Measurements from ENCODE around the gene CILP2. TPM values are rescaled to one million over a fixed set of nuclear protein-coding genes. Genes with fewer than 3 reads are reported as not detected.

CILP2 gene
- total RNA-seq, 1 donor from 2014 or later, result 40.9 TPM

DNA sequence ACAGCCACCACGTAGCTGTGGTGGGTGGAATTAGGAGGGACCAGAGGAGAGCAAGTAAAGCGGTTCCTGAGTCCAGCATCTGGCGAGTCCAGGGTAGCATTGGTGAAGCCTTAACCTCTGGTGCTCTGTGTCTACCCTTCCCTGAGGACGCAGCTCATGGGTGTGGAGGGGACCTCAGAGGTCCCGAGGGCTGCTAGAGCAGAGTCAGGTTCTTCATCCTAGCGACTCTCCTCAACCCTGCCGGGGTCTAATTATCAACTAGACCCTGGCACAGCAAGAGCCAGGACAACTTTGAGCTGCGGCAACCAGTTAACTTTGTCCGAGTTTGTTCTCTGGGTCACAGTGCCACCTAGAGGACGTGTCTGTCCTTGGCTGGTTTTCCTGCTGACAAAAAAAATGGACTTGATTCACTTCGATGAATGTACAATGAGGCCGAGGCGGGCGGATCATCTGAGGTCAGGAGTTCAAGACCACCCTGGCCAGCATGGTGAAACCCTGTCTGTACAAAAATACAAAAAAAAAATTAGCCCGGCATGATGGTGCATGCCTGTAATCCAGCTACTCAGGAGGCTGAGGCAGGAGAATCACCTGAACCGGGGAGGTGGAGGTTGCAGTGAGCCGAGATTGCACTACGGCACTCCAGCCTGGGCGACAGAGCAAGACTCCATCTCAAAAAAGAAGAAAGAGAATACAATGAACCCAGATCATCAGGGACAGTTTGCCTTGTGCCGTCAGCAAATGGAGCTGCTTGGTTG lies 47.7 kb upstream of the CILP2 start:
- H3K9me3 Mint-ChIP-seq (ENCODE audit: unreplicated experiment), result peaks cover 26% of the 10 kb centered on the region
- TF ChIP-seq, protein P1, sequence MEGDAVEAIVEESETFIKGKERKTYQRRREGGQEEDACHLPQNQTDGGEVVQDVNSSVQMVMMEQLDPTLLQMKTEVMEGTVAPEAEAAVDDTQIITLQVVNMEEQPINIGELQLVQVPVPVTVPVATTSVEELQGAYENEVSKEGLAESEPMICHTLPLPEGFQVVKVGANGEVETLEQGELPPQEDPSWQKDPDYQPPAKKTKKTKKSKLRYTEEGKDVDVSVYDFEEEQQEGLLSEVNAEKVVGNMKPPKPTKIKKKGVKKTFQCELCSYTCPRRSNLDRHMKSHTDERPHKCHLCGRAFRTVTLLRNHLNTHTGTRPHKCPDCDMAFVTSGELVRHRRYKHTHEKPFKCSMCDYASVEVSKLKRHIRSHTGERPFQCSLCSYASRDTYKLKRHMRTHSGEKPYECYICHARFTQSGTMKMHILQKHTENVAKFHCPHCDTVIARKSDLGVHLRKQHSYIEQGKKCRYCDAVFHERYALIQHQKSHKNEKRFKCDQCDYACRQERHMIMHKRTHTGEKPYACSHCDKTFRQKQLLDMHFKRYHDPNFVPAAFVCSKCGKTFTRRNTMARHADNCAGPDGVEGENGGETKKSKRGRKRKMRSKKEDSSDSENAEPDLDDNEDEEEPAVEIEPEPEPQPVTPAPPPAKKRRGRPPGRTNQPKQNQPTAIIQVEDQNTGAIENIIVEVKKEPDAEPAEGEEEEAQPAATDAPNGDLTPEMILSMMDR (IDR thresholded peaks at IDR 0.05; ENCODE audit: partially characterized antibody, unreplicated experiment), result peak; percentile 85
- peaks cover 47% of the 10 kb centered on the region for H3K4me1 Mint-ChIP-seq (ENCODE audit: low read depth, unreplicated experiment)
- H3K27me3 Mint-ChIP-seq (ENCODE audit: unreplicated experiment), result peaks cover 26% of the 10 kb centered on the region
- no peaks in the 10 kb centered on the region for H3K36me3 Mint-ChIP-seq (ENCODE audit: unreplicated experiment)
- peak overlapping the region; percentile 100 for H3K27ac Mint-ChIP-seq (ENCODE audit: unreplicated experiment)
- peak overlapping the region; percentile 80 for H3K4me3 Mint-ChIP-seq (ENCODE audit: unreplicated experiment)
- peak; percentile 83 for DNase-seq

DNA sequence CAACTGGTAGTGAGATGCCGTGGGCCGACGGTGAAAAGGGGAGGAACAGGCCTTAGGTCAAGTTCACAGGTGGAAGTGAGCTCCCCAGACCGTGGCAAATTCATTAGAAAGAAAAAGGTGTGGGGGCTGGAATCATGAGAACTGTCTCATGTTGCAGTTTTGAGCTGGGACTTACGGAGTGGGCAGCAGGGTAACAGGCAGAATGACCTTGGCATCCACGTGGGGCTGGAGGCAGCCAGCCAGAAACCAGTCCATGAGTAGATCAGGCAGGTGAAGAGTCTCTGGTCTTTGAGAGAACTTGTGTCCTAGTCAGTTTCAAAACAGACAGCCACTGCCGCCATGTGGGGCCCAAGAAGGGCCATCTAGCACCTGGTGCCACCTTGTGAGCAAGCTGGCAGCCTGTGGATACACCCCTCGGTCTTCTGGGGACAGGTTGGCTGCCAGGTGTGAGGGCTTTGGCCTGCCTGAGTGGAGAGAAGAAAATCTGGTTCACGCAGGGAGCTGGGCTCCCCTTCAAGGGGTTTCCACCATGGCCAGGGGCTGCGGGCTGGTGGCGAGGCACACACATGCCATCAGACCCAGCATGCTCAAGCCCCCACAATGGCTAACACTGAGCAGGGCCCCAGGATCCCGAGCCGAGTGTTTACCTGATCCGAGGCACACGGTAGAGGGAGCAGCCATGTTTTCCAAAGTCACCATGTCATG lies 46.6 kb upstream of the CILP2 start:
- DNase-seq, result no peak
- no peak overlapping the region for H3K4me3 Mint-ChIP-seq (ENCODE audit: unreplicated experiment)
- TF ChIP-seq, protein P1 (IDR thresholded peaks at IDR 0.05; ENCODE audit: partially characterized antibody, unreplicated experiment), result no peak
- H3K9me3 Mint-ChIP-seq (ENCODE audit: unreplicated experiment), result peaks cover 20% of the 10 kb centered on the region
- H3K4me1 Mint-ChIP-seq (ENCODE audit: low read depth, unreplicated experiment), result peaks cover 38% of the 10 kb centered on the region
- no peaks in the 10 kb centered on the region for H3K36me3 Mint-ChIP-seq (ENCODE audit: unreplicated experiment)
- H3K27ac Mint-ChIP-seq (ENCODE audit: unreplicated experiment), result peak overlapping the region; percentile 62
- H3K27me3 Mint-ChIP-seq (ENCODE audit: unreplicated experiment), result peaks cover 16% of the 10 kb centered on the region

DNA sequence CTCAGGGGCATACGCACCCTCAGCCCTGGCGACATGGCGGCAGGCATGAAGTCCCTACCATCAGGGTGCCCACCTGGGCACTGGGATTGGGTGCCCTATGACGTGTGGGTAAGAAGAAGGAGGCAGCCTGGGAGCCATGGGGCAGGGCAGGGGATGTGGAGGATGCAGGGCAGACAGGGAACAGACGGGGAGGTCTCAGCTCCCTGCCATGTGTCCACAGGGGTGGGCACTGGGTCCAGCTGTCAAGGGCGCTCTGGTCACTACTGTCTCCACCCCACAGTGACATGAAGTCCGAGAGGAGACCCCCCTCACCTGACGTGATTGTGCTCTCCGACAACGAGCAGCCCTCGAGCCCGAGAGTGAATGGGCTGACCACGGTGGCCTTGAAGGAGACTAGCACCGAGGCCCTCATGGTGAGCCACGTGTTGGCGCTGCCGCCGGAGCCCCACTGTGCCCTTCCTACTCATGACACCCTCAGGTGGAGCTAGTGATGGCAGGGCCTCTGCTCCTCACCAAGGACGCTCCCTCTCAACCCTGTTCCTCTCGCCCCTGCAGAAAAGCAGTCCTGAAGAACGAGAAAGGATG lies 45.9 kb upstream of the CILP2 start:
- Mint-ChIP-seq H3K27me3 (ENCODE audit: unreplicated experiment) (peaks cover 14% of the 10 kb centered on the region), H3K36me3 (ENCODE audit: unreplicated experiment) (no peaks in the 10 kb centered on the region), H3K27ac (ENCODE audit: unreplicated experiment) (no peak overlapping the region)

DNA sequence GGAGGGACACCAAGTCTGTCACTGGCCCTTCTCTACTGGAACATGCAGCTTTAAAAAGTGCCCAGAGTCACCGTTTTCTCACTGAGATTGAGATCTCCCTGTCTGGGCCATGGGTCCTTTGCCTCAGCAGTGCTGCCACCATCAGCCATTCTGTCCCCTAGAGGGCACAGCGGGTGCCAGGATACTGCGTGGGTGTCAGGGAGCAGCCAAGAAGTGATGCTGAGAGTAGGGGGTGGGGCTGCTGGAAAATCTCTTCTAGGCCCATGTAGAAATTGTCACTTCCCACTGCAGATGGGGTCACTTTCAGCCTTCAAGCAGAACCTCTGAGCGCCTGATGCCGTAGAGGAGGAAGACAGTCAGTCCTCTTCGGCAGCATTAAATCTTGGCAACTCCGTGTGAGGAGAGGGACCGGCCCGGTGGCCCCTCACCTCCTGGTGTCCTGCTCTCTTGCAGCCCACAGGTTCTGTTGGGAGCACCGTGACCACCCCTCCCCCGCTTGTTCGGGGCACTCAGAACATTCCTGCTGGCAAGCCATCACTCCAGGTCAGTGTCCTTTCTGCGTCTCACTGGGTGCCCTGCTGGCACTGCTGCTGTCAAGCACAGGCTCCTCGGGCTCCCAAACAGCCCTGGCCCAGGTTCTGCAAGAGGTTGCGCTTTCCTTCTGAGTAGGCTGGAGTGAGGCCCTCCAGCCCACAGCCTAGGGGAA lies 44.1 kb upstream of the CILP2 start:
- Mint-ChIP-seq H3K27ac (ENCODE audit: unreplicated experiment) (peak overlapping the region; percentile 17), H3K36me3 (ENCODE audit: unreplicated experiment) (no peaks in the 10 kb centered on the region), H3K4me1 (ENCODE audit: low read depth, unreplicated experiment) (peaks cover 18% of the 10 kb centered on the region), H3K27me3 (ENCODE audit: unreplicated experiment) (peaks cover 14% of the 10 kb centered on the region), H3K4me3 (ENCODE audit: unreplicated experiment) (no peak overlapping the region), H3K9me3 (ENCODE audit: unreplicated experiment) (peaks cover 21% of the 10 kb centered on the region)
- DNase-seq, result no peak
- TF ChIP-seq, protein P1 (IDR thresholded peaks at IDR 0.05; ENCODE audit: partially characterized antibody, unreplicated experiment), result no peak

More for the DNA sequence above, 45.9 kb upstream of the CILP2 start:
- no peak for DNase-seq
- Mint-ChIP-seq H3K9me3 (ENCODE audit: unreplicated experiment) (peaks cover 19% of the 10 kb centered on the region), H3K4me3 (ENCODE audit: unreplicated experiment) (no peak overlapping the region), H3K4me1 (ENCODE audit: low read depth, unreplicated experiment) (peaks cover 34% of the 10 kb centered on the region)
- TF ChIP-seq, protein P1 (IDR thresholded peaks at IDR 0.05; ENCODE audit: partially characterized antibody, unreplicated experiment), result no peak
